AG10803 (cell line): ENCODE results near the gene CDCP2.

Source experiments
- DNase-seq: peaks from one replicate; pipeline ENCODE4 v3.0.0; 2010; ENCODE audit warnings: low read depth
- H3K4me3 ChIP-seq: 2 replicates; pipeline ENCODE4 v1.5.1; 2011; ENCODE audit warnings: mild to moderate bottlenecking, low read length, control low read depth
- CTCF ChIP-seq: conservative IDR thresholded peaks from 2 replicates; pipeline ENCODE4 v1.5.1; 2011; ENCODE audit warnings: mild to moderate bottlenecking, low read length, control low read depth, inconsistent platforms

The CDCP2 gene

GRCh38 chr1:54114955-54115354 is 37.8 kb downstream of the CDCP2 start:
- no peak for DNase-seq
- H3K4me3 ChIP-seq: no peak overlapping the region
- no peak for TF ChIP-seq CTCF

- no peak for TF ChIP-seq CTCF
- no peak for DNase-seq
- H3K4me3 ChIP-seq: no peak overlapping the region
Observed at GRCh38 chr1:54114001-54114400, 38.8 kb downstream of the CDCP2 start.

- no peak for TF ChIP-seq CTCF
- no peak overlapping the region for H3K4me3 ChIP-seq
- DNase-seq: no peak
Observed at GRCh38 chr1:54112705-54113368, 40.0 kb downstream of the CDCP2 start.

- no peak overlapping the region for H3K4me3 ChIP-seq
- TF ChIP-seq CTCF: no peak
- no peak for DNase-seq
Observed at GRCh38 chr1:54112027-54112426, 40.8 kb downstream of the CDCP2 start.

GRCh38 chr1:54111624-54112023 is 41.2 kb downstream of the CDCP2 start:
- DNase-seq: no peak
- no peak overlapping the region for H3K4me3 ChIP-seq
- no peak for TF ChIP-seq CTCF

GRCh38 chr1:54110996-54111395 is 41.8 kb downstream of the CDCP2 start:
- no peak for TF ChIP-seq CTCF
- DNase-seq: no peak
- no peak overlapping the region for H3K4me3 ChIP-seq
